HG02642 (cell line): ENCODE measurements around the gene RASL10A.

Experiments used
- ATAC-seq: cut with Tn5 transposase; IDR thresholded peaks from one replicate; pipeline ENCODE4 v1.9.1; 2021; ENCODE audit warnings: mild to moderate bottlenecking; ENCODE audit not compliant: unreplicated experiment, poor library complexity

Gene RASL10A

GRCh38 chr22:29307596-29308147, 7.8 kb downstream of the RASL10A start:
- ATAC-seq, result no peak

GRCh38 chr22:29306835-29307595, 8.5 kb downstream of the RASL10A start:
- no peak for ATAC-seq

- ATAC-seq, result no peak
Observed at GRCh38 chr22:29306175-29306834, 9.2 kb downstream of the RASL10A start, which contains the start of gene GAS2L1. Gene GAS2L1 (plus strand): TSS chr22:29306650. CDS start chr22:29308106, 1,456 bp downstream.

- no peak for ATAC-seq
Observed at GRCh38 chr22:29305836-29306174, 9.7 kb downstream of the RASL10A start.

GRCh38 chr22:29302681-29303465, 12.6 kb downstream of the RASL10A start:
- no peak for ATAC-seq

GRCh38 chr22:29302402-29302680, 13.2 kb downstream of the RASL10A start:
- no peak for ATAC-seq

GRCh38 chr22:29301716-29302401, 13.6 kb downstream of the RASL10A start:
- no peak for ATAC-seq

- no peak for ATAC-seq
Observed at GRCh38 chr22:29300807-29301601, 14.5 kb downstream of the RASL10A start.

- ATAC-seq, result no peak
Observed at GRCh38 chr22:29300467-29300806, 15.1 kb downstream of the RASL10A start.

GRCh38 chr22:29299136-29299900, 16.2 kb downstream of the RASL10A start:
- ATAC-seq, result no peak

GRCh38 chr22:29298641-29299040, 16.9 kb downstream of the RASL10A start:
- ATAC-seq, result no peak

GRCh38 chr22:29292379-29292778, 23.1 kb downstream of the RASL10A start:
- no peak for ATAC-seq

- no peak for ATAC-seq
Observed at GRCh38 chr22:29291215-29291614, 24.3 kb downstream of the RASL10A start.

- no peak for ATAC-seq
Observed at GRCh38 chr22:29290061-29290460, 25.4 kb downstream of the RASL10A start.

GRCh38 chr22:29288837-29289236, 26.7 kb downstream of the RASL10A start:
- ATAC-seq, result no peak

- ATAC-seq, result no peak
Observed at GRCh38 chr22:29284196-29284595, 31.3 kb downstream of the RASL10A start.

GRCh38 chr22:29277927-29278326, 37.6 kb downstream of the RASL10A start:
- ATAC-seq, result no peak

- no peak for ATAC-seq
Observed at GRCh38 chr22:29275819-29276565, 39.5 kb downstream of the RASL10A start.
